PC-3 (cell line): ENCODE measurements around the gene HOXA6. TPM values are rescaled to one million over a fixed set of nuclear protein-coding genes. Genes with fewer than 3 reads are reported as not detected.
A peak's percentile ranks its signal among the peaks of the same experiment; 100 is the strongest.

Experiments
- ATAC-seq: fragments of 200-7000 bp; cut with Tn5 transposase; 2 replicates; pipeline ENCODE4 v1.9.1; 2020; ENCODE audit warnings: mild to moderate bottlenecking, moderate library complexity
- BruUV-seq: library from RNA; stranded (reverse); fragments of 400-500 nt; replicated peaks from 2 replicates; lab custom pipeline; 2021; lab: Mats Ljungman, UMichigan
- CTCF ChIA-PET: fragments of 300-600 bp; sonication (Branson Sonifier 250); formaldehyde crosslinking; loops from one replicate; lab custom pipeline; 2022; ENCODE audit warnings: antibody characterized with exemption; lab: Charles Lee
- POLR2A ChIA-PET: fragments of 300-600 bp; sonication (Branson Sonifier 250); formaldehyde crosslinking; loops from one replicate; lab custom pipeline; 2022; ENCODE audit warnings: antibody characterized with exemption; ENCODE audit not compliant: unreplicated experiment; lab: Charles Lee
- DNase-seq: peaks from one replicate; pipeline ENCODE4 v3.0.0-alpha.2; 2015
- H2AFZ ChIP-seq: fragments of 300-600 bp; sonication (generic); 2 replicates; pipeline ENCODE4 v1.6.0; 2016; ENCODE audit warnings: antibody characterized with exemption, low read length
- H3F3A ChIP-seq: fragments of 300-600 bp; sonication (generic); one replicate; pipeline ENCODE4 v1.6.0; 2017; ENCODE audit warnings: antibody characterized with exemption, low read length, control low read depth, mild to moderate bottlenecking; ENCODE audit not compliant: unreplicated experiment
- H3K27ac ChIP-seq: fragments of 300-600 bp; sonication (generic); 2 replicates; pipeline ENCODE4 v1.5.1; 2016; ENCODE audit warnings: mild to moderate bottlenecking, low read length
- H3K27me3 ChIP-seq: fragments of 300-600 bp; sonication (generic); 2 replicates; pipeline ENCODE4 v1.6.1; 2016; ENCODE audit warnings: low read length, mixed read lengths
- H3K36me3 ChIP-seq: fragments of 300-600 bp; sonication (generic); 2 replicates; pipeline ENCODE4 v1.6.1; 2016; ENCODE audit warnings: low read depth, mixed run types, low read length, mixed read lengths
- H3K4me1 ChIP-seq: fragments of 300-600 bp; sonication (generic); 2 replicates; pipeline ENCODE4 v1.5.1; 2016; ENCODE audit warnings: low read length; ENCODE audit not compliant: insufficient read depth
- H3K4me2 ChIP-seq: fragments of 300-600 bp; sonication (generic); 2 replicates; pipeline ENCODE4 v1.6.0; 2016; ENCODE audit warnings: low read length
- H3K4me3 ChIP-seq: fragments of 300-600 bp; sonication (generic); 2 replicates; pipeline ENCODE4 v1.5.1; 2016; ENCODE audit warnings: mild to moderate bottlenecking, low read length, mixed read lengths
- H3K79me2 ChIP-seq: fragments of 300-600 bp; sonication (generic); 2 replicates; pipeline ENCODE4 v1.6.1; 2017; ENCODE audit warnings: low read length, mixed read lengths
- H3K9ac ChIP-seq: fragments of 300-600 bp; sonication (generic); 2 replicates; pipeline ENCODE4 v1.6.0; 2016; ENCODE audit warnings: mild to moderate bottlenecking, low read length
- H3K9me2 ChIP-seq: fragments of 300-600 bp; sonication (generic); replicated peaks from 2 replicates; pipeline ENCODE4 v1.6.1; 2016; ENCODE audit warnings: mixed run types, low read length, mixed read lengths
- H3K9me3 ChIP-seq: fragments of 300-600 bp; sonication (generic); 2 replicates; pipeline ENCODE4 v1.6.1; 2016; ENCODE audit warnings: low read length, mixed read lengths
- H4K20me1 ChIP-seq: fragments of 300-600 bp; sonication (generic); 2 replicates; pipeline ENCODE4 v1.6.1; 2016; ENCODE audit warnings: low read length, mixed read lengths
- CTCF ChIP-seq: fragments of 300-600 bp; sonication (generic); conservative IDR thresholded peaks from 2 replicates; pipeline ENCODE4 v1.5.1; 2017; ENCODE audit warnings: antibody characterized with exemption, low read depth, mild to moderate bottlenecking, low read length
- EZH2 ChIP-seq: fragments of 300-600 bp; sonication (generic); IDR thresholded peaks from one replicate; pipeline ENCODE4 v1.6.1; 2017; ENCODE audit warnings: antibody characterized with exemption, mild to moderate bottlenecking, low read length; ENCODE audit not compliant: unreplicated experiment
- EZH2phosphoT487 ChIP-seq: fragments of 300-600 bp; sonication (generic); IDR thresholded peaks from 2 replicates; pipeline ENCODE4 v1.6.1; 2018; ENCODE audit warnings: mild to moderate bottlenecking, antibody characterized with exemption, low read length, borderline replicate concordance
- intact Hi-C: fragments of 100-400 bp; cut with micrococcal nuclease; formaldehyde crosslinking; loops from 2 replicates; pipeline ENCODE4 v1.9.0; 2023
- total RNA-seq: library from RNA; depleted of rRNA; stranded (reverse); fragments of >200 nt; gene quantifications from 2 replicates; pipeline ENCODE4 v1.2.3, GENCODE V29; 2014

HOXA6 gene
- total RNA-seq, 1 experiment from 2014 or later, result 8.3 TPM

- no peak overlapping the region for H3K9ac ChIP-seq
- no peak overlapping the region for H3K4me2 ChIP-seq
- no peaks in the 10 kb centered on the region for H4K20me1 ChIP-seq
- intact Hi-C loops, result no loop called here
- CTCF ChIA-PET, result interaction anchor here (0.6 kb wide), 1 partner anchor 8 kb away, joined by 3 read pairs; no protein-coding TSS in a partner anchor
- no peaks in the 10 kb centered on the region for H3F3A ChIP-seq
- POLR2A ChIA-PET, result no interaction called here
- H3K27me3 ChIP-seq, result no peaks in the 10 kb centered on the region
- H3K79me2 ChIP-seq, result peaks cover 20% of the 10 kb centered on the region
- no peak for DNase-seq
- no peaks in the 10 kb centered on the region for H3K9me2 ChIP-seq
- peaks cover 28% of the 10 kb centered on the region for H3K4me1 ChIP-seq
- TF ChIP-seq EZH2, result no peak
- TF ChIP-seq EZH2phosphoT487, result no peak
- no peak for TF ChIP-seq CTCF
- no peaks in the 10 kb centered on the region for H3K36me3 ChIP-seq
- no peak overlapping the region for H3K27ac ChIP-seq
- no peak overlapping the region for H2AFZ ChIP-seq
- H3K4me3 ChIP-seq, result no peak overlapping the region
- no peak for ATAC-seq
- H3K9me3 ChIP-seq, result no peaks in the 10 kb centered on the region
- BruUV-seq, result no TSS peak
Observed at GRCh38 chr7:27156916-27157701, 9.5 kb upstream of the HOXA6 start.

GRCh38 chr7:27156508-27156898, 8.9 kb upstream of the HOXA6 start, which contains the start of gene HOXA7:
HOXA7 (minus strand) TSS chr7:27156675; CDS start chr7:27156545, 130 bp downstream.
- no peak for TF ChIP-seq CTCF
- no peak for TF ChIP-seq EZH2phosphoT487
- no peak for TF ChIP-seq EZH2
- Histone ChIP-seq H3K79me2 (peaks cover 21% of the 10 kb centered on the region), H3K9ac (peak within 1 kb of the TSS; percentile 43), H3F3A (no peaks in the 10 kb centered on the region), H4K20me1 (no peaks in the 10 kb centered on the region), H3K9me2 (no peaks in the 10 kb centered on the region), H3K36me3 (no peaks in the 10 kb centered on the region), H3K4me1 (peaks cover 28% of the 10 kb centered on the region), H3K4me3 (peak within 1 kb of the TSS; percentile 79), H3K27me3 (no peaks in the 10 kb centered on the region), H3K27ac (no peak within 1 kb of the TSS), H3K4me2 (peak within 1 kb of the TSS; percentile 94), H3K9me3 (no peaks in the 10 kb centered on the region), H2AFZ (peak within 1 kb of the TSS; percentile 93)
- no TSS peak for BruUV-seq
- ChIA-PET POLR2A (no interaction called here), CTCF (no interaction called here)
- intact Hi-C loops, result no loop called here
- no peak for DNase-seq
- ATAC-seq, result no peak
